Upper lobe of left lung (tissue), 6 donors: Measurements from ENCODE around the gene P2RX1. TPM values are rescaled to one million over a fixed set of nuclear protein-coding genes. Genes with fewer than 3 reads are reported as not detected.
"Not testable (repeated sequence)": the region's sequence is repeated elsewhere in the genome, so short reads cannot be mapped to it uniquely, and the experiment has no call there.

Experiments used
- ATAC-seq, 2 donors: fragments of 200-7000 bp; cut with Tn5 transposase; one replicate each; pipeline ENCODE4 v1.9.1; 2022; ENCODE audit warnings: mild to moderate bottlenecking in 2 of 2, moderate library complexity in 2 of 2; ENCODE audit not compliant: low FRiP score in 2 of 2
- DNase-seq, 2 donors: peaks; one replicate each; pipeline ENCODE4 v3.0.0-alpha.2; 2019 to 2020
- H3K27ac ChIP-seq, 4 donors: fragments of 200-600 bp; sonication (generic); one replicate each; pipeline ENCODE4 v1.5.1; 2016 to 2019
- H3K27me3 ChIP-seq, 4 donors: fragments of 200-600 bp; sonication (generic); one replicate each; pipeline ENCODE4 v1.5.1; 2017 to 2019
- H3K36me3 ChIP-seq, 4 donors: fragments of 200-600 bp; sonication (generic); one replicate each; pipeline ENCODE4 v1.5.1; 2016 to 2019
- H3K4me1 ChIP-seq, 4 donors: fragments of 200-600 bp; sonication (generic); one replicate each; pipeline ENCODE4 v1.5.1; 2018 to 2019
- H3K4me3 ChIP-seq, 4 donors: fragments of 200-600 bp; sonication (generic); one replicate each; pipeline ENCODE4 v1.5.1; 2017 to 2019; ENCODE audit warnings: mild to moderate bottlenecking in 2 of 4, moderate library complexity in 1 of 4
- H3K9me3 ChIP-seq, 4 donors: fragments of 200-600 bp; sonication (generic); one replicate each; pipeline ENCODE4 v1.5.1; 2018 to 2019
- EP300 ChIP-seq, 4 donors: sonication (generic); formaldehyde crosslinking; IDR thresholded peaks; one replicate each; pipeline ENCODE4 v1.5.1; 2017; ENCODE audit warnings: antibody characterized with exemption in 4 of 4, control low read depth in 2 of 4
- POLR2A ChIP-seq, 4 donors: fragments of 450-650 bp; IDR thresholded peaks; one replicate each; pipeline ENCODE4 v1.5.1; 2016 to 2017; ENCODE audit warnings: antibody characterized with exemption in 4 of 4, mild to moderate bottlenecking in 2 of 4
- POLR2AphosphoS5 ChIP-seq, 2 donors: sonication (generic); formaldehyde crosslinking; IDR thresholded peaks; one replicate each; pipeline ENCODE4 v1.5.1; 2017; ENCODE audit warnings: antibody characterized with exemption in 2 of 2
- WGBS, 2 donors: methylation state at CpG; one replicate each; pipeline ENCODE4 v1.1.5; 2017 to 2018; 5-methylcytosine and 5-hydroxymethylcytosine counted together
- total RNA-seq, 6 donors: library from RNA; depleted of rRNA in 4 of 6; stranded (reverse); fragments of >200 nt in 4 of 6; gene quantifications; one replicate each; pipeline versions ENCODE4 v1.1.0 to v1.2.1, GENCODE V29; 2016 to 2021
- TF ChIP-seq, protein P1 (sequence below), 6 experiments: fragments of 450-650 bp in 4 of 6; fragments of 200-600 bp in 2 of 6; sonication (generic) in 2 of 6; IDR thresholded peaks; one replicate each; pipeline ENCODE4 v1.5.1; 2016 to 2019; ENCODE audit warnings: antibody characterized with exemption in 6 of 6
- donor health status: DM: no; HTN: no; CAD: no; lungs with moderate emphysema.
- donor health status: DM: no; HTN: yes; CAD: no; lungs with severe emphysema.

P2RX1 gene
- total RNA-seq, 6 donors from 2014 or later, result 3.7 to 29.9 (median 9.4) TPM

GRCh38 chr17:3861761-3862681 is 54.2 kb downstream of the P2RX1 start:
- H3K4me1 ChIP-seq, result peaks cover 0 to 8% (median 5%) of the 10 kb centered on the region in 4 donors
- no peak overlapping the region for H3K4me3 ChIP-seq
- peak in 1 of 2 donors; percentile 50 for DNase-seq
- TF ChIP-seq, protein P1, sequence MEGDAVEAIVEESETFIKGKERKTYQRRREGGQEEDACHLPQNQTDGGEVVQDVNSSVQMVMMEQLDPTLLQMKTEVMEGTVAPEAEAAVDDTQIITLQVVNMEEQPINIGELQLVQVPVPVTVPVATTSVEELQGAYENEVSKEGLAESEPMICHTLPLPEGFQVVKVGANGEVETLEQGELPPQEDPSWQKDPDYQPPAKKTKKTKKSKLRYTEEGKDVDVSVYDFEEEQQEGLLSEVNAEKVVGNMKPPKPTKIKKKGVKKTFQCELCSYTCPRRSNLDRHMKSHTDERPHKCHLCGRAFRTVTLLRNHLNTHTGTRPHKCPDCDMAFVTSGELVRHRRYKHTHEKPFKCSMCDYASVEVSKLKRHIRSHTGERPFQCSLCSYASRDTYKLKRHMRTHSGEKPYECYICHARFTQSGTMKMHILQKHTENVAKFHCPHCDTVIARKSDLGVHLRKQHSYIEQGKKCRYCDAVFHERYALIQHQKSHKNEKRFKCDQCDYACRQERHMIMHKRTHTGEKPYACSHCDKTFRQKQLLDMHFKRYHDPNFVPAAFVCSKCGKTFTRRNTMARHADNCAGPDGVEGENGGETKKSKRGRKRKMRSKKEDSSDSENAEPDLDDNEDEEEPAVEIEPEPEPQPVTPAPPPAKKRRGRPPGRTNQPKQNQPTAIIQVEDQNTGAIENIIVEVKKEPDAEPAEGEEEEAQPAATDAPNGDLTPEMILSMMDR (IDR thresholded peaks at IDR 0.05), result no peak
- no peak for TF ChIP-seq POLR2AphosphoS5 (IDR thresholded peaks at IDR 0.05)
- H3K27ac ChIP-seq, result no peak overlapping the region
- no peaks in the 10 kb centered on the region for H3K9me3 ChIP-seq
- no peaks in the 10 kb centered on the region for H3K27me3 ChIP-seq
- WGBS, 2 donors, result 90 to 92% methylated on average over 22 to 26 of the region's 28 CpGs
- H3K36me3 ChIP-seq, result peaks cover 0 to 17% (median 11%) of the 10 kb centered on the region in 4 donors
- no peak for ATAC-seq

- Histone ChIP-seq H3K27me3 (no peaks in the 10 kb centered on the region), H3K36me3 (peaks cover 0 to 17% (median 11%) of the 10 kb centered on the region in 4 donors), H3K4me1 (peaks cover 0 to 8% (median 5%) of the 10 kb centered on the region in 4 donors), H3K4me3 (no peak overlapping the region), H3K27ac (no peak overlapping the region), H3K9me3 (no peaks in the 10 kb centered on the region)
- no peak for TF ChIP-seq POLR2A (IDR thresholded peaks at IDR 0.05)
- TF ChIP-seq EP300 (IDR thresholded peaks at IDR 0.05), result no peak
- DNase-seq (no peak), ATAC-seq (no peak)
- WGBS, 2 donors, result 92 to 96% methylated on average over 23 to 30 of the region's 30 CpGs
Observed at GRCh38 chr17:3860939-3861700, 55.1 kb downstream of the P2RX1 start.

- H3K4me3 ChIP-seq, result no peak overlapping the region
- H3K27ac ChIP-seq, result no peak overlapping the region
- H3K4me1 ChIP-seq, result peaks cover 0 to 4% (median 3%) of the 10 kb centered on the region in 4 donors
- no peak for ATAC-seq
- TF ChIP-seq POLR2AphosphoS5 (IDR thresholded peaks at IDR 0.05), result no peak
- TF ChIP-seq, protein P1 (IDR thresholded peaks at IDR 0.05), result no peak
- no peak for TF ChIP-seq POLR2A (IDR thresholded peaks at IDR 0.05)
- TF ChIP-seq EP300 (IDR thresholded peaks at IDR 0.05), result no peak
- no peaks in the 10 kb centered on the region for H3K9me3 ChIP-seq
- H3K27me3 ChIP-seq, result no peaks in the 10 kb centered on the region
- H3K36me3 ChIP-seq, result peaks cover 0 to 17% (median 11%) of the 10 kb centered on the region in 4 donors
- 78 to 89% methylated on average over 6 to 9 of the region's 9 CpGs for WGBS, 2 donors
- DNase-seq, result no peak
Observed at GRCh38 chr17:3859940-3860339, 56.3 kb downstream of the P2RX1 start.

DNA sequence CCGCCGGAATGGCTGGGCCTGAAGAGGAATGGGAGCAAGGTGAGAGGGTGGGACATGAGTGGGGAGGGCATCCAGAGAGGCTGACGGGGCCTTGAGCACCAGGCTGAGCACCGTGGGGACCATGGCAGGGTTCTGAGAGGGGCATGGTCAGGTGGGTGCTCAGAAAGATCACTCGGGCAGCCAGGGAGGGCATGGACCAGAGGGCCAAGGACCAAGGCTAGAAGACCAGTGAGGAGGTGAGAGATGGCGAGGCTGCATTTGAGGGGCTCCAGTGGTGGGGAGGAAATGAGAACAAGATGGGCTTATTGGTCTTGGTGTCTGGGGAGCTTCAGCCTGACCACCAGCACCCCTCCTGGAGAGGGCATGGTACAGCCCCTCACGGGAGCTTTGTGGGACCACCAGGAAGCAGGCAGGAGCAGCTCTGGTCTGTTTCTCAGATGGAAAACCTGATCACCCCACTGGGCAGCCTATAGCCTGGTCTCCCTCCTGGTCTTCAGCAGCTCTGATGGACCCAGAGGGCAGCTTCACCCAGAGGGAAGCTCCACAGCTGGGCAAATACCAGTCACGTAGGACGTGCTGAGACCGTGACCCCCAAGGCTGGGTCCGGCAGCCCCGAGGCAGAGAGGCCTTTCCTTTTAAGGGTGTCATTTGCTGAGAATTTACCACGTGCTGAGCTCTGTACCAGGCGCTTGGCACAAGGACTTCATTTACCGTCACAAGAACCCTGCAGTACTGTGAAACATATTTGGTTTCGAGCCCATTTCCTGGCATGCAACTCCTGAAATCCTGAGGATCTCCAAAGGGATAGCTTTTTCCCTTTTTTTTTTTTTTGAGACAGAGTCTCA is 58.8 kb downstream of the P2RX1 start:
- Histone ChIP-seq H3K9me3 (no peaks in the 10 kb centered on the region), H3K27me3 (no peaks in the 10 kb centered on the region), H3K4me3 (no peak overlapping the region), H3K4me1 (peaks cover 0 to 4% (median 0%) of the 10 kb centered on the region in 4 donors), H3K27ac (no peak overlapping the region), H3K36me3 (peaks cover 0 to 17% (median 11%) of the 10 kb centered on the region in 4 donors)
- TF ChIP-seq, protein P1 (IDR thresholded peaks at IDR 0.05), result no peak
- TF ChIP-seq POLR2A (IDR thresholded peaks at IDR 0.05), result no peak
- TF ChIP-seq EP300 (IDR thresholded peaks at IDR 0.05), result no peak
- TF ChIP-seq POLR2AphosphoS5 (IDR thresholded peaks at IDR 0.05), result no peak
- WGBS, 2 donors, result 78 to 88% methylated on average over 11 to 16 of the region's 16 CpGs
- DNase-seq (no peak), ATAC-seq (no peak)

GRCh38 chr17:3854204-3854603 is 62.1 kb downstream of the P2RX1 start:
- not testable (repeated sequence) for H3K27me3 ChIP-seq, H3K9me3 ChIP-seq, H3K4me1 ChIP-seq, H3K27ac ChIP-seq, ATAC-seq, H3K36me3 ChIP-seq, H3K4me3 ChIP-seq
- 80 to 92% methylated on average over 1 to 23 of the region's 36 CpGs for WGBS, 2 donors
- peak in 1 of 2 donors; percentile 66 for DNase-seq
